ENCODE results near the gene NCKAP1.
"Not testable (repeated sequence)": the region's sequence is repeated elsewhere in the genome, so short reads cannot be mapped to it uniquely, and the experiment has no call there.

Gene NCKAP1

GRCh38 chr2:183022711-183023110 lies 15.5 kb downstream of the NCKAP1 start:
- TF ChIP-seq CTCF (IDR thresholded peaks at IDR 0.05; ENCODE audit: insufficient read depth, low read length) (no peak), REST (IDR thresholded peaks at IDR 0.05; ENCODE audit: insufficient replicate concordance, low read depth) (no peak), POLR2AphosphoS5 (IDR thresholded peaks at IDR 0.05; ENCODE audit: low read depth) (no peak), SPI1 (IDR thresholded peaks at IDR 0.05; ENCODE audit: borderline replicate concordance, low read depth) (no peak), GABPA (IDR thresholded peaks at IDR 0.05; ENCODE audit: low read depth) (no peak)
- Histone ChIP-seq H3K4me3 (replicated peaks; ENCODE audit: insufficient read depth, low read length) (no peak overlapping the region), H3K27me3 (ENCODE audit: insufficient read depth, poor library complexity, severe bottlenecking) (peaks cover 11% of the 10 kb centered on the region), H3K27ac (replicated peaks) (no peak overlapping the region)
- DNase-seq (ENCODE audit: low read depth in 1 of 2, low spot score in 1 of 2) = no peak

DNA sequence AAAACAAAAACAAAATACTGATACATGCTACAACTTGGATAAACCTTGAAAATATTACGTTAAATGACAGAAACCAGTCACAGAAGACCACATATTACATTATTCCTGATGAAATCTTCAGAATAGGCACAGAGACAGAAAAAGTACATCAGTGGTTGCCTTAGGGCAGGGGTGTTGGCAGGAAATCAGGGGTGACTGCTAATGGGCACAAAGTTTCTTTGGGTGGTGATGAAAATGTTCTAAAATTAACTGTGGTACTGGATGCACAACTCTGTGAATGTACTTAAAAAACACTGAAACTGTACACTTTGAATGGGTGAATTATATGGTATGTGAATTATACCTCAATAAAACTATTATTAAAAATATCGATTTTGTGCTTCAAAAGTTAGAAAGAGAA lies 16.6 kb downstream of the NCKAP1 start:
- TF ChIP-seq SPI1 (IDR thresholded peaks at IDR 0.05; ENCODE audit: borderline replicate concordance, low read depth) = no peak
- TF ChIP-seq REST (IDR thresholded peaks at IDR 0.05; ENCODE audit: insufficient replicate concordance, low read depth) = no peak
- no peak for TF ChIP-seq GABPA (IDR thresholded peaks at IDR 0.05; ENCODE audit: low read depth)
- TF ChIP-seq POLR2AphosphoS5 (IDR thresholded peaks at IDR 0.05; ENCODE audit: low read depth) = no peak
- no peak for TF ChIP-seq CTCF (IDR thresholded peaks at IDR 0.05; ENCODE audit: insufficient read depth, low read length)
- Histone ChIP-seq H3K27me3 (ENCODE audit: insufficient read depth, poor library complexity, severe bottlenecking) (peaks cover 11% of the 10 kb centered on the region), H3K27ac (replicated peaks) (no peak overlapping the region), H3K4me3 (replicated peaks; ENCODE audit: insufficient read depth, low read length) (no peak overlapping the region)
- no peak for DNase-seq (ENCODE audit: low read depth in 1 of 2, low spot score in 1 of 2)

GRCh38 chr2:183019718-183020442 lies 18.4 kb downstream of the NCKAP1 start:
- no peak overlapping the region for H3K27ac ChIP-seq (replicated peaks)
- DNase-seq (ENCODE audit: low read depth in 1 of 2, low spot score in 1 of 2) = no peak
- TF ChIP-seq SPI1 (IDR thresholded peaks at IDR 0.05; ENCODE audit: borderline replicate concordance, low read depth) = no peak
- TF ChIP-seq POLR2AphosphoS5 (IDR thresholded peaks at IDR 0.05; ENCODE audit: low read depth) = no peak
- TF ChIP-seq GABPA (IDR thresholded peaks at IDR 0.05; ENCODE audit: low read depth) = no peak
- no peak for TF ChIP-seq REST (IDR thresholded peaks at IDR 0.05; ENCODE audit: insufficient replicate concordance, low read depth)
- TF ChIP-seq CTCF (IDR thresholded peaks at IDR 0.05; ENCODE audit: insufficient read depth, low read length) = no peak

DNA sequence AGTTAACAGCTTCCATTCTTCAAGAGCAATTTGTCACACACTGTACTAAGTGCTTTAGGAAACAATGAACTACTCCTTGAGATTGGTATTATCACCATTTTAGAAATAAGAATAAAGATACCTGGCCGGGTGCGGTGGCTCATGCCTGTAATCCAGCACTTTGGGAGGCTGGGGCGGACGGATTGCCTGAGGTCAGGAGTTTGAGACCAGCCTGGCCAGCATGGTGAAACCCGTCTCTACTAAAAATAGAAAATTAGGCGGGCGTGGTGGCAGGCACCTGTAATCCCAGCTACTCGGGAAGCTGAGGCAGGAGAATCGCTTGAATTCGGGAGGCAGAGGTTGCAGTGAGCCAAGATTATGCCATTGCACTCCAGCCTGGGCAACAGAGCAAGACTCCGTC lies 20.4 kb downstream of the NCKAP1 start:
- H3K27ac ChIP-seq (replicated peaks); H3K27me3 ChIP-seq (ENCODE audit: insufficient read depth, poor library complexity, severe bottlenecking); H3K4me3 ChIP-seq (replicated peaks; ENCODE audit: insufficient read depth, low read length); DNase-seq (ENCODE audit: low read depth in 1 of 2, low spot score in 1 of 2): not testable (repeated sequence)

More at GRCh38 chr2:183019718-183020442, 18.4 kb downstream of the NCKAP1 start:
- H3K4me3 ChIP-seq (replicated peaks; ENCODE audit: insufficient read depth, low read length) = no peak overlapping the region
- H3K27me3 ChIP-seq (ENCODE audit: insufficient read depth, poor library complexity, severe bottlenecking) = peaks cover 11% of the 10 kb centered on the region
